Loucy (cell line): ENCODE data around the gene IGSF10.

Experiments used
- H2AFZ ChIP-seq: fragments of 200-600 bp; sonication (generic); 2 replicates; pipeline ENCODE4 v1.6.0; 2016; ENCODE audit warnings: antibody characterized with exemption, mild to moderate bottlenecking, low read length, moderate library complexity
- H3F3A ChIP-seq: fragments of 200-600 bp; 2 replicates; pipeline ENCODE4 v1.6.0; 2016; ENCODE audit warnings: antibody characterized with exemption, low read depth, mild to moderate bottlenecking
- H3K27me3 ChIP-seq: fragments of 200-600 bp; sonication (generic); 2 replicates; pipeline ENCODE4 v1.6.1; 2014; ENCODE audit warnings: low read length, mild to moderate bottlenecking; ENCODE audit not compliant: insufficient read depth, poor library complexity, severe bottlenecking
- H3K36me3 ChIP-seq: fragments of 200-600 bp; sonication (generic); 2 replicates; pipeline ENCODE4 v1.6.1; 2016; ENCODE audit warnings: low read length; ENCODE audit not compliant: insufficient read depth
- H3K4me1 ChIP-seq: fragments of 200-600 bp; sonication (generic); 2 replicates; pipeline ENCODE4 v1.5.1; 2014; ENCODE audit warnings: low read length, mild to moderate bottlenecking; ENCODE audit not compliant: insufficient read depth, poor library complexity, severe bottlenecking
- H3K4me2 ChIP-seq: fragments of 200-600 bp; sonication (generic); 2 replicates; pipeline ENCODE4 v1.6.0; 2014; ENCODE audit warnings: antibody characterized with exemption, low read length, low read depth, mild to moderate bottlenecking; ENCODE audit not compliant: poor library complexity, severe bottlenecking
- H3K4me3 ChIP-seq: fragments of 200-600 bp; sonication (generic); 2 replicates; pipeline ENCODE4 v1.5.1; 2014; ENCODE audit warnings: low read length, mild to moderate bottlenecking, mixed read lengths; ENCODE audit not compliant: poor library complexity, severe bottlenecking
- H3K79me2 ChIP-seq: fragments of 200-600 bp; sonication (generic); 2 replicates; pipeline ENCODE4 v1.6.1; 2014; ENCODE audit warnings: low read length; ENCODE audit not compliant: insufficient read depth
- H3K9ac ChIP-seq: fragments of 200-600 bp; sonication (generic); 2 replicates; pipeline ENCODE4 v1.6.0; 2014; ENCODE audit warnings: mild to moderate bottlenecking, low read depth, low read length, moderate library complexity; ENCODE audit not compliant: poor library complexity, severe bottlenecking
- H3K9me2 ChIP-seq: fragments of 200-600 bp; sonication (generic); replicated peaks from 2 replicates; pipeline ENCODE4 v1.6.1; 2016; ENCODE audit warnings: low read depth, low read length, mixed read lengths
- H3K9me3 ChIP-seq: fragments of 200-600 bp; sonication (generic); 2 replicates; pipeline ENCODE4 v1.6.1; 2014; ENCODE audit warnings: mild to moderate bottlenecking, antibody characterized with exemption, low read length, low read depth; ENCODE audit not compliant: insufficient read depth
- H4K20me1 ChIP-seq: fragments of 200-600 bp; sonication (generic); 2 replicates; pipeline ENCODE4 v1.6.0; 2014; ENCODE audit warnings: antibody characterized with exemption, low read length, mild to moderate bottlenecking; ENCODE audit not compliant: insufficient read depth, poor library complexity, severe bottlenecking
- EZH2phosphoT487 ChIP-seq: fragments of 200-600 bp; IDR thresholded peaks from 2 replicates; pipeline ENCODE4 v1.6.1; 2018; ENCODE audit warnings: antibody characterized with exemption, mild to moderate bottlenecking, moderate library complexity, borderline replicate concordance
- TF ChIP-seq, protein P1 (sequence below): fragments of 200-600 bp; sonication (generic); conservative IDR thresholded peaks from 2 replicates; pipeline ENCODE4 v1.5.1; 2014; ENCODE audit warnings: mild to moderate bottlenecking, antibody characterized with exemption, low read length

The IGSF10 gene

DNA sequence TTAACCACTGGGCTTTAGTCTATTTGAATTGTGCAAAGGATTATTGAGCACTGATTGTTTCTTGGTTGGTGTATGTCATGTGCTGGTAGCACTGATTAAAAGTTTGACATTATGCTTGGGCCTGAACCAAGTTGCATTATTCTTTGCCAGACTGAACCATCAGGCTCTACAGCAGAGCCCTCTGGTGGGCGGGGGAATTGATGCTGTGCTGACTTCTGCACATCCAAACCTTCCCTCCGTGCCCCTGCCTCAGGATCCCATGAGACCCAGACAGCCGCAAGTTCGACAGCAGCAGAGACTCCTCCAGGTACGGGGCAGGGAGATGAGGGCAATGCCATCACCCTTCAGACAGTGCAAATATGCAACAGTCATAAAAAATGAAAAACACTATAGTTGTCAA lies 47.9 kb downstream of the IGSF10 start:
- Histone ChIP-seq H3K79me2 (no peaks in the 10 kb centered on the region), H3K27me3 (no peaks in the 10 kb centered on the region), H3K9me2 (no peaks in the 10 kb centered on the region), H3K9me3 (no peaks in the 10 kb centered on the region), H3F3A (no peaks in the 10 kb centered on the region), H4K20me1 (no peaks in the 10 kb centered on the region), H3K4me2 (no peak overlapping the region), H3K4me3 (no peak overlapping the region), H3K9ac (no peak overlapping the region), H3K36me3 (peaks cover 87% of the 10 kb centered on the region), H3K4me1 (no peaks in the 10 kb centered on the region), H2AFZ (no peak overlapping the region)
- TF ChIP-seq, protein P1, sequence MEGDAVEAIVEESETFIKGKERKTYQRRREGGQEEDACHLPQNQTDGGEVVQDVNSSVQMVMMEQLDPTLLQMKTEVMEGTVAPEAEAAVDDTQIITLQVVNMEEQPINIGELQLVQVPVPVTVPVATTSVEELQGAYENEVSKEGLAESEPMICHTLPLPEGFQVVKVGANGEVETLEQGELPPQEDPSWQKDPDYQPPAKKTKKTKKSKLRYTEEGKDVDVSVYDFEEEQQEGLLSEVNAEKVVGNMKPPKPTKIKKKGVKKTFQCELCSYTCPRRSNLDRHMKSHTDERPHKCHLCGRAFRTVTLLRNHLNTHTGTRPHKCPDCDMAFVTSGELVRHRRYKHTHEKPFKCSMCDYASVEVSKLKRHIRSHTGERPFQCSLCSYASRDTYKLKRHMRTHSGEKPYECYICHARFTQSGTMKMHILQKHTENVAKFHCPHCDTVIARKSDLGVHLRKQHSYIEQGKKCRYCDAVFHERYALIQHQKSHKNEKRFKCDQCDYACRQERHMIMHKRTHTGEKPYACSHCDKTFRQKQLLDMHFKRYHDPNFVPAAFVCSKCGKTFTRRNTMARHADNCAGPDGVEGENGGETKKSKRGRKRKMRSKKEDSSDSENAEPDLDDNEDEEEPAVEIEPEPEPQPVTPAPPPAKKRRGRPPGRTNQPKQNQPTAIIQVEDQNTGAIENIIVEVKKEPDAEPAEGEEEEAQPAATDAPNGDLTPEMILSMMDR = peak; percentile 38; the same call in 1 of the 2 replicates
- no peak for TF ChIP-seq EZH2phosphoT487
